ENCODE data around the gene MYO10.

- TF ChIP-seq CREB1 (IDR thresholded peaks at IDR 0.05; ENCODE audit: low read depth) (no peak), FOXM1 (IDR thresholded peaks at IDR 0.05; ENCODE audit: borderline replicate concordance, low read depth) (no peak), EGR1 (IDR thresholded peaks at IDR 0.05) (no peak), TCF12 (IDR thresholded peaks at IDR 0.05; ENCODE audit: low read depth) (no peak), REST (IDR thresholded peaks at IDR 0.05; ENCODE audit: low read depth) (no peak), EP300 (IDR thresholded peaks at IDR 0.05; ENCODE audit: borderline replicate concordance) (no peak), TAF1 (IDR thresholded peaks at IDR 0.05; ENCODE audit: low read depth) (no peak), TEAD4 (IDR thresholded peaks at IDR 0.05) (no peak), RAD21 (IDR thresholded peaks at IDR 0.05; ENCODE audit: low read depth) (no peak), MAX (IDR thresholded peaks at IDR 0.05) (no peak), ZBTB7A (IDR thresholded peaks at IDR 0.05; ENCODE audit: low read depth) (no peak)
Measured at GRCh38 chr5:16869821-16870796, 66.0 kb downstream of the MYO10 start.
